WTC11 (cell line): ENCODE measurements around the gene NCKAP5. TPM values are rescaled to one million over a fixed set of nuclear protein-coding genes. Genes with fewer than 3 reads are reported as not detected.

Source experiments
- ATAC-seq: fragments of 200-7000 bp; cut with Tn5 transposase; 2 replicates; pipeline ENCODE4 v1.10.0; 2021; ENCODE audit warnings: mild to moderate bottlenecking, moderate library complexity
- CTCF ChIA-PET: fragments of 300-600 bp; sonication (Branson Sonifier 250); formaldehyde crosslinking; loops from one replicate; lab custom pipeline; 2021; ENCODE audit warnings: antibody characterized with exemption; lab: Charles Lee
- POLR2A ChIA-PET: fragments of 350-600 bp; sonication (Branson Sonifier 250); formaldehyde crosslinking; loops from one replicate; lab custom pipeline; 2021; ENCODE audit warnings: antibody characterized with exemption; lab: Charles Lee
- DNase-seq: peaks from one replicate; pipeline ENCODE4 v3.0.0; 2021; ENCODE audit warnings: low spot score
- H3K27ac Mint-ChIP-seq: 2 replicates; pipeline ENCODE4 v1.8.0; 2021; ENCODE audit warnings: mixed read lengths
- H3K27me3 Mint-ChIP-seq: 2 replicates; pipeline ENCODE4 v1.8.0; 2021; ENCODE audit warnings: low read depth, mild to moderate bottlenecking, moderate library complexity, mixed read lengths
- H3K36me3 Mint-ChIP-seq: 2 replicates; pipeline ENCODE4 v1.8.0; 2021; ENCODE audit warnings: mixed read lengths
- H3K4me1 Mint-ChIP-seq: 2 replicates; pipeline ENCODE4 v1.8.0; 2022; ENCODE audit warnings: mixed read lengths
- H3K4me3 Mint-ChIP-seq: 2 replicates; pipeline ENCODE4 v1.8.0; 2021; ENCODE audit warnings: mild to moderate bottlenecking, moderate library complexity, mixed read lengths
- H3K9me3 Mint-ChIP-seq: 2 replicates; pipeline ENCODE4 v1.8.0; 2021; ENCODE audit warnings: mixed read lengths
- ATF1 ChIP-seq: sonication (generic); formaldehyde crosslinking; IDR thresholded peaks from 2 replicates; pipeline ENCODE4 v1.8.1; 2023; ENCODE audit warnings: mild to moderate bottlenecking, moderate library complexity, missing genetic modification reagents
- CBFB ChIP-seq: sonication (generic); formaldehyde crosslinking; IDR thresholded peaks from 2 replicates; pipeline ENCODE4 v1.8.1; 2022; ENCODE audit warnings: mild to moderate bottlenecking, low read depth, missing genetic modification reagents
- ELF4 ChIP-seq: sonication (generic); formaldehyde crosslinking; IDR thresholded peaks from 2 replicates; pipeline ENCODE4 v1.8.1; 2022; ENCODE audit warnings: low read depth, mild to moderate bottlenecking, moderate library complexity, missing genetic modification reagents
- EMX1 ChIP-seq: fragments of 250-450 bp; sonication (Bioruptor Pico); IDR thresholded peaks from 2 replicates; pipeline ENCODE4 v1.8.0; 2021; ENCODE audit warnings: mild to moderate bottlenecking
- ESRRA ChIP-seq: sonication (generic); formaldehyde crosslinking; IDR thresholded peaks from 2 replicates; pipeline ENCODE4 v1.8.1; 2022; ENCODE audit warnings: mild to moderate bottlenecking, missing genetic modification reagents, borderline replicate concordance
- GABPB1 ChIP-seq: sonication (generic); formaldehyde crosslinking; IDR thresholded peaks from 2 replicates; pipeline ENCODE4 v1.8.1; 2023; ENCODE audit warnings: mild to moderate bottlenecking, missing genetic modification reagents
- GTF2I ChIP-seq: fragments of 250-450 bp; sonication (Bioruptor Pico); conservative IDR thresholded peaks from 2 replicates; pipeline ENCODE4 v1.4.0; 2021; ENCODE audit warnings: mild to moderate bottlenecking
- HMGA2 ChIP-seq: fragments of 250-450 bp; sonication (Bioruptor Pico); IDR thresholded peaks from 2 replicates; pipeline ENCODE4 v1.4.0; 2021; ENCODE audit warnings: mild to moderate bottlenecking, moderate library complexity
- MXD4 ChIP-seq: fragments of 250-450 bp; sonication (Bioruptor Pico); IDR thresholded peaks from 2 replicates; pipeline ENCODE4 v1.8.0; 2021; ENCODE audit warnings: mild to moderate bottlenecking, moderate library complexity, borderline replicate concordance
- NFATC4 ChIP-seq: fragments of 250-450 bp; sonication (Bioruptor Pico); IDR thresholded peaks from 2 replicates; pipeline ENCODE4 v1.9.0; 2021; ENCODE audit warnings: mild to moderate bottlenecking
- NR2C2 ChIP-seq: sonication (generic); formaldehyde crosslinking; IDR thresholded peaks from 2 replicates; pipeline ENCODE4 v1.8.0; 2022; ENCODE audit warnings: mild to moderate bottlenecking, missing genetic modification reagents
- RELA ChIP-seq: sonication (generic); formaldehyde crosslinking; IDR thresholded peaks from 2 replicates; pipeline ENCODE4 v1.8.1; 2022; ENCODE audit warnings: missing genetic modification reagents, mild to moderate bottlenecking, borderline replicate concordance
- SMAD4 ChIP-seq: sonication (generic); formaldehyde crosslinking; IDR thresholded peaks from 2 replicates; pipeline ENCODE4 v1.8.0; 2022; ENCODE audit warnings: mild to moderate bottlenecking, missing genetic modification reagents
- SP1 ChIP-seq: sonication (generic); formaldehyde crosslinking; conservative IDR thresholded peaks from 2 replicates; pipeline ENCODE4 v1.8.1; 2022; ENCODE audit warnings: missing genetic modification reagents
- TEAD1 ChIP-seq: sonication (generic); formaldehyde crosslinking; IDR thresholded peaks from 2 replicates; pipeline ENCODE4 v1.8.0; 2022; ENCODE audit warnings: mild to moderate bottlenecking, missing genetic modification reagents
- TP53 ChIP-seq: sonication (generic); formaldehyde crosslinking; IDR thresholded peaks from 2 replicates; pipeline ENCODE4 v1.8.1; 2023; ENCODE audit warnings: mild to moderate bottlenecking, missing genetic modification reagents
- ZNF263 ChIP-seq: sonication (generic); formaldehyde crosslinking; IDR thresholded peaks from 2 replicates; pipeline ENCODE4 v1.8.1; 2022; ENCODE audit warnings: low read depth, mild to moderate bottlenecking, moderate library complexity, missing genetic modification reagents
- total RNA-seq: library from RNA; stranded (reverse); gene quantifications from 3 replicates; pipeline ENCODE4 v1.2.3, GENCODE V29; 2021
- TF ChIP-seq, protein P1 (sequence below): sonication (generic); formaldehyde crosslinking; IDR thresholded peaks from 2 replicates; pipeline ENCODE4 v1.8.1; 2023; ENCODE audit warnings: mild to moderate bottlenecking, missing genetic modification reagents, moderate library complexity
- TF ChIP-seq, protein P2 (sequence below): sonication (generic); formaldehyde crosslinking; IDR thresholded peaks from 2 replicates; pipeline ENCODE4 v1.8.0; 2023; ENCODE audit warnings: missing genetic modification reagents
- TF ChIP-seq, protein P3 (sequence below): sonication (generic); formaldehyde crosslinking; IDR thresholded peaks from 2 replicates; pipeline ENCODE4 v1.8.1; 2022; ENCODE audit warnings: mild to moderate bottlenecking, moderate library complexity, missing genetic modification reagents
- TF ChIP-seq, protein P4 (sequence below): sonication (generic); formaldehyde crosslinking; IDR thresholded peaks from 2 replicates; pipeline ENCODE4 v1.8.0; 2022; ENCODE audit warnings: mild to moderate bottlenecking, missing genetic modification reagents
- TF ChIP-seq, protein P5 (sequence below): fragments of 250-450 bp; sonication (Bioruptor Pico); IDR thresholded peaks from 2 replicates; pipeline ENCODE4 v1.9.0; 2021; ENCODE audit warnings: mild to moderate bottlenecking, borderline replicate concordance
- TF ChIP-seq, protein P6 (sequence below): sonication (generic); formaldehyde crosslinking; IDR thresholded peaks from 2 replicates; pipeline ENCODE4 v1.8.0; 2022; ENCODE audit warnings: mild to moderate bottlenecking, missing genetic modification reagents

The NCKAP5 gene
- total RNA-seq, 1 experiment from 2014 or later, result 0.55 TPM

DNA sequence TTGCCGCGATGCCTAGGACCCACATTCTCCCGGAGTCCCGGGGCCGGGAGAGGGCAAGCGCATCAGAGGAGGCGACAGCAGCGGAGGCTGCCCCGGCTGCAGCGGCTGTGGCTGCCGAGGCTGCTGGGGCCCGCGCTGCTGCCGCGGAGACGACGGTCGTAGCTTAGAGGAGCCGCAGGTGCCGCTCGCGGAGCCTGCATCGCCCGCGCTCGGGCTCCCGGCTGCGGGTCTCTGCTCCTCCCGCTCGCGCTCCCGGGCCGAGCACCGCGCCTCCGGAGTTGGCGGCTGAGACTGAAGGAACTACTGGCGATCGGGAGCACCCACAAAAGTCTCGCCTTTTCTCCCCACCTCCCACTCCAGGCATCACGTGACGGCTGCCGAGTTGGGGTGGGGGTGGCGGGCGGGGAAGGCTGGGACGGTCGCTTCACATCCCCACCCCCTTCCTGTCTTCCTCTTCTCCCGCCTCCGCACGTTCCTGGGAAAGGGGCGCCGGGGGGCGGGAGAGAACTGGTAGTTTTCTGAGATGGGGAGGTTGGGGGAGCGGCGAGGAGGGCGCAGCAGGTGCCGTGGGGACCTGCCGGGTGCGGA, 898.3 kb downstream of the NCKAP5 start, which contains the start of gene LYPD1:
LYPD1 (minus strand) TSS at position 298 of the 588 bp plus-strand sequence; CDS start at position 25, 273 bp downstream.
- DNase-seq (peak; percentile 62), ATAC-seq (peak; percentile 39)
- Mint-ChIP-seq H3K4me3 (peak within 1 kb of the TSS; percentile 82), H3K4me1 (peaks cover 21% of the 10 kb centered on the region), H3K9me3 (no peaks in the 10 kb centered on the region), H3K27ac (no peak within 1 kb of the TSS), H3K27me3 (peaks cover 92% of the 10 kb centered on the region), H3K36me3 (no peaks in the 10 kb centered on the region)
- ChIA-PET POLR2A (interaction anchor here (0.7 kb wide), 1 partner anchor 19 kb away, joined by 4 read pairs; no protein-coding TSS in a partner anchor), CTCF (interaction anchor here (0.6 to 3.1 kb wide), 11 partner anchors 11 to 501 kb away, joined by 3 to 22 read pairs (median 5); no protein-coding TSS in a partner anchor)
- TF ChIP-seq, protein P1, sequence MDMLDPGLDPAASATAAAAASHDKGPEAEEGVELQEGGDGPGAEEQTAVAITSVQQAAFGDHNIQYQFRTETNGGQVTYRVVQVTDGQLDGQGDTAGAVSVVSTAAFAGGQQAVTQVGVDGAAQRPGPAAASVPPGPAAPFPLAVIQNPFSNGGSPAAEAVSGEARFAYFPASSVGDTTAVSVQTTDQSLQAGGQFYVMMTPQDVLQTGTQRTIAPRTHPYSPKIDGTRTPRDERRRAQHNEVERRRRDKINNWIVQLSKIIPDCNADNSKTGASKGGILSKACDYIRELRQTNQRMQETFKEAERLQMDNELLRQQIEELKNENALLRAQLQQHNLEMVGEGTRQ, result peak; percentile 92
- 0 out of 2 replicates have a peak, but pooled peaks have one; percentile 23 for TF ChIP-seq TP53 (CRISPR knock-in tag)
- no peak for TF ChIP-seq MXD4 (CRISPR knock-in tag)
- TF ChIP-seq, protein P2, sequence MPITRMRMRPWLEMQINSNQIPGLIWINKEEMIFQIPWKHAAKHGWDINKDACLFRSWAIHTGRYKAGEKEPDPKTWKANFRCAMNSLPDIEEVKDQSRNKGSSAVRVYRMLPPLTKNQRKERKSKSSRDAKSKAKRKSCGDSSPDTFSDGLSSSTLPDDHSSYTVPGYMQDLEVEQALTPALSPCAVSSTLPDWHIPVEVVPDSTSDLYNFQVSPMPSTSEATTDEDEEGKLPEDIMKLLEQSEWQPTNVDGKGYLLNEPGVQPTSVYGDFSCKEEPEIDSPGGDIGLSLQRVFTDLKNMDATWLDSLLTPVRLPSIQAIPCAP (CRISPR knock-in tag), result no peak
- no peak for TF ChIP-seq ATF1 (CRISPR knock-in tag)
- TF ChIP-seq ZNF263, result peak; percentile 42; the same call in 1 of the 2 replicates
- 0 out of 2 replicates have a peak, but pooled peaks have one; percentile 41 for TF ChIP-seq RELA
- TF ChIP-seq ESRRA (CRISPR knock-in tag), result no peak
- no peak for TF ChIP-seq TEAD1 (CRISPR knock-in tag)
- TF ChIP-seq ELF4 (CRISPR knock-in tag), result no peak
- TF ChIP-seq NR2C2 (CRISPR knock-in tag), result no peak
- TF ChIP-seq, protein P3, sequence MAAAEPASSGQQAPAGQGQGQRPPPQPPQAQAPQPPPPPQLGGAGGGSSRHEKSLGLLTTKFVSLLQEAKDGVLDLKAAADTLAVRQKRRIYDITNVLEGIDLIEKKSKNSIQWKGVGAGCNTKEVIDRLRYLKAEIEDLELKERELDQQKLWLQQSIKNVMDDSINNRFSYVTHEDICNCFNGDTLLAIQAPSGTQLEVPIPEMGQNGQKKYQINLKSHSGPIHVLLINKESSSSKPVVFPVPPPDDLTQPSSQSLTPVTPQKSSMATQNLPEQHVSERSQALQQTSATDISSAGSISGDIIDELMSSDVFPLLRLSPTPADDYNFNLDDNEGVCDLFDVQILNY (CRISPR knock-in tag), result 0 out of 2 replicates have a peak, but pooled peaks have one; percentile 22
- TF ChIP-seq SP1 (CRISPR knock-in tag), result no peak
- TF ChIP-seq, protein P4, sequence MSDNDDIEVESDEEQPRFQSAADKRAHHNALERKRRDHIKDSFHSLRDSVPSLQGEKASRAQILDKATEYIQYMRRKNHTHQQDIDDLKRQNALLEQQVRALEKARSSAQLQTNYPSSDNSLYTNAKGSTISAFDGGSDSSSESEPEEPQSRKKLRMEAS (CRISPR knock-in tag), result peak; percentile 43
- TF ChIP-seq, protein P5, sequence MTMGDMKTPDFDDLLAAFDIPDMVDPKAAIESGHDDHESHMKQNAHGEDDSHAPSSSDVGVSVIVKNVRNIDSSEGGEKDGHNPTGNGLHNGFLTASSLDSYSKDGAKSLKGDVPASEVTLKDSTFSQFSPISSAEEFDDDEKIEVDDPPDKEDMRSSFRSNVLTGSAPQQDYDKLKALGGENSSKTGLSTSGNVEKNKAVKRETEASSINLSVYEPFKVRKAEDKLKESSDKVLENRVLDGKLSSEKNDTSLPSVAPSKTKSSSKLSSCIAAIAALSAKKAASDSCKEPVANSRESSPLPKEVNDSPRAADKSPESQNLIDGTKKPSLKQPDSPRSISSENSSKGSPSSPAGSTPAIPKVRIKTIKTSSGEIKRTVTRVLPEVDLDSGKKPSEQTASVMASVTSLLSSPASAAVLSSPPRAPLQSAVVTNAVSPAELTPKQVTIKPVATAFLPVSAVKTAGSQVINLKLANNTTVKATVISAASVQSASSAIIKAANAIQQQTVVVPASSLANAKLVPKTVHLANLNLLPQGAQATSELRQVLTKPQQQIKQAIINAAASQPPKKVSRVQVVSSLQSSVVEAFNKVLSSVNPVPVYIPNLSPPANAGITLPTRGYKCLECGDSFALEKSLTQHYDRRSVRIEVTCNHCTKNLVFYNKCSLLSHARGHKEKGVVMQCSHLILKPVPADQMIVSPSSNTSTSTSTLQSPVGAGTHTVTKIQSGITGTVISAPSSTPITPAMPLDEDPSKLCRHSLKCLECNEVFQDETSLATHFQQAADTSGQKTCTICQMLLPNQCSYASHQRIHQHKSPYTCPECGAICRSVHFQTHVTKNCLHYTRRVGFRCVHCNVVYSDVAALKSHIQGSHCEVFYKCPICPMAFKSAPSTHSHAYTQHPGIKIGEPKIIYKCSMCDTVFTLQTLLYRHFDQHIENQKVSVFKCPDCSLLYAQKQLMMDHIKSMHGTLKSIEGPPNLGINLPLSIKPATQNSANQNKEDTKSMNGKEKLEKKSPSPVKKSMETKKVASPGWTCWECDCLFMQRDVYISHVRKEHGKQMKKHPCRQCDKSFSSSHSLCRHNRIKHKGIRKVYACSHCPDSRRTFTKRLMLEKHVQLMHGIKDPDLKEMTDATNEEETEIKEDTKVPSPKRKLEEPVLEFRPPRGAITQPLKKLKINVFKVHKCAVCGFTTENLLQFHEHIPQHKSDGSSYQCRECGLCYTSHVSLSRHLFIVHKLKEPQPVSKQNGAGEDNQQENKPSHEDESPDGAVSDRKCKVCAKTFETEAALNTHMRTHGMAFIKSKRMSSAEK, result no peak
- TF ChIP-seq CBFB, result no peak
- TF ChIP-seq SMAD4 (CRISPR knock-in tag), result no peak
- no peak for TF ChIP-seq EMX1 (CRISPR knock-in tag)
- TF ChIP-seq NFATC4 (CRISPR knock-in tag), result no peak
- no peak for TF ChIP-seq GTF2I (CRISPR knock-in tag)
- no peak for TF ChIP-seq HMGA2 (CRISPR knock-in tag)
- TF ChIP-seq GABPB1, result no peak
- TF ChIP-seq, protein P6, sequence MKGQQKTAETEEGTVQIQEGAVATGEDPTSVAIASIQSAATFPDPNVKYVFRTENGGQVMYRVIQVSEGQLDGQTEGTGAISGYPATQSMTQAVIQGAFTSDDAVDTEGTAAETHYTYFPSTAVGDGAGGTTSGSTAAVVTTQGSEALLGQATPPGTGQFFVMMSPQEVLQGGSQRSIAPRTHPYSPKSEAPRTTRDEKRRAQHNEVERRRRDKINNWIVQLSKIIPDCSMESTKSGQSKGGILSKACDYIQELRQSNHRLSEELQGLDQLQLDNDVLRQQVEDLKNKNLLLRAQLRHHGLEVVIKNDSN, result peak; percentile 87
